AG20443 (cell line): Measurements from ENCODE around the gene PRND.
"Not testable (repeated sequence)": the region's sequence is repeated elsewhere in the genome, so short reads cannot be mapped to it uniquely, and the experiment has no call there.

Experiments used
- DNase-seq: peaks from one replicate; pipeline ENCODE4 v3.0.0; 2012; ENCODE audit warnings: low spot score, mixed read lengths

The PRND gene

DNA sequence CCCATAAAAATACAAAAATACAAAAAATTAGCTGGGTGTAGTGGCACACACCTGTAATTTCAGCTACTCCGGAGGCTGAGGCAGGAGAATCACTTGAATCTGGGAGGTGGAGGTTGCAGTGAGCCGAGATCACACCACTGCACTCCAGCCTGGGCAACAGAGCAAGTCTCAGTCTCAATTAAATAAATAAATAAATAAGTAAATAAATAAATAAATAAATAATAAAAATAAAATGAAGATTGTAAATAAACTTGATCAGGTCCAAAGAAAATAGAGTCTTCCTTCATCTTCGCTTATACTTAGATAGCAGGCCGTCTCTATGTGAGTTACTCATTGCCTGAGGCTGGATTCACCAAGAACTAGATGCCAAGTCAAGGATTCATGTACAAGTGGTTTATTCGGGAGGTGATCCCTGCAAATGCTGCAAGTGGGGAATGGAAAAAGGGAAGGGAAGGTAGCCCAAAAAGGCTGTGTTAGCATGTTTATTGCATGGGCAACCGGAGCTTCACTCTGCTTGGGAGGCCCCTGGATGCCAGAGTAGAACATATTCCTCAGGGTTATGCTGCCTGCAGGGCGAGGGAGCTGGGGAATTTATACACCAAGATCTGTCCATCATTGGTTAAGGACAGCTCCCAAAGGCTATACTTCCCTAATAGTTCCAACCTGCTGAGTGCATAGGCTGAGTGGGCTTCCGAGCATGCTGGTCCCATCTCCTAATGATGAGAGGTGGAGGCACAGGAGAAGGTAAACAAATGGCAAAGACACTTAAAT is 16.3 kb downstream of the PRND start:
- DNase-seq: no peak

DNA sequence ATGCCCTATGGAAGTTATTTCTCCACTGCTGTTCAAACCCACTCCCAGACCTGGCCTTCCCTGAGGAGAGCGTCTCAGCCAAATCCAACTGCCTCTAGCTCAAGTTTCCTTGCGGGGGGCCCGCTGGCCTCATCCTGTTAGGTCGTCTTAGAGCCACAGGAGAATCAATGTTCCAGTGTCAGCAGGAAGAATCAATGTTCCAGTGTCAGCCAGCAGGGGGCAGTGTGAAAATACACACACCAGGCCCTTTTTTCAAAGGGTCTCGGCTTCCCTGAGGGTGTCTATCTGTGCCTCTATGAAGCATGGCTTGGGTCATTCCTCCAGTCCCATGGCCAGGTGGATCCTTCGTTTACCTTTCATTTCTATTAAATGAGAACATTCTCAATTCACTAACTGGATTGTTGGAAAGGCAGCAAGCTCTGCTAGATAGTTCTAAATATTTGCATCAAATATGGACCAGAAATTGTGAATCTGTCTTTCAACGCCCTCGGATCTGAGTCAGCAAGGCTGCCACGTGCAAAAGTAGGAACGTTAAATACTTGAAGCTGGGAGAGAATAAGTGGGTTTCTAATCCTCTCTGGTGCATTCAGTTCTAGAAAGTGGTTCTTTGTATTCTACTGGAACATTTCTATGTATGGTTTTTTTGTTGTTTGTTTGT is 19.2 kb downstream of the PRND start:
- peak; percentile 60 for DNase-seq

DNA sequence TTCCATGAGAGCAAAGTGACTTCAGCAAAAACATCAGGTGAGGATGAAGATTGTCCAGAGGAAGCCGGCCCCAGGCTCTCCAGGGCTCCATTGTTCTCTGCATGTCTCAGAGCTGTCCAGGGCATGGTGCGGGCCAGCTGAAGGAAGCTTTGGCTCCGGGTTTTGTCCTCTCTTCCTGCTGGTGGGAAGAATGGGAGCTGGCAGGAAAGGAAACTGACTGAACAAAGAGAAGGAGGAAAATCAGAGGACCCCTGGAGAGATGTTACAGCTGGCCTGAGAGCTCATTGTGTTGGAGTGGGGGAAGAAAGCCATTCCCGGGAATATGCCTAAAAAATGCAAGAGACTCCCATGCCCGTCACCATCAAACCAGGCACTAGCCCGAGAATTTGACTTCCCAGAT is 27.1 kb downstream of the PRND start:
- no peak for DNase-seq

DNA sequence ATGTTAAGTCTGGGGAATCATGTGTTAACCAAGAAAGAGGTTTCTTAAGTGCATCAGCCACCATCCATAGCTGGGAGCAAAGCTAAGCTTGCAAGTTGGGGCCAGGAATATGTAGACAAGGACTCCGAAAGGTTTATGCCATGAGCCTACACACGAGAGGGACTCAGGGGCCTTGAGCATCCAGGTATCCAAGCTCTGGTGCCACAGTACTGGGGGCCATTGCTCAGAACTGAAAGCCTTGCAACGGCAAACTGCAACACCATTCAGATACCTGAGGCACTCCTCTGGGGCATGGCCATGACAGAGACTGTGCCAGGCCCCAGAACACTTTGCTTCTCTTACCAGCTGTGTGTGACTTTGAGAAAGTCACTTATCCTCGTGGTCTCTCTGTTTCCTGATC is 27.6 kb downstream of the PRND start:
- DNase-seq: no peak

DNA sequence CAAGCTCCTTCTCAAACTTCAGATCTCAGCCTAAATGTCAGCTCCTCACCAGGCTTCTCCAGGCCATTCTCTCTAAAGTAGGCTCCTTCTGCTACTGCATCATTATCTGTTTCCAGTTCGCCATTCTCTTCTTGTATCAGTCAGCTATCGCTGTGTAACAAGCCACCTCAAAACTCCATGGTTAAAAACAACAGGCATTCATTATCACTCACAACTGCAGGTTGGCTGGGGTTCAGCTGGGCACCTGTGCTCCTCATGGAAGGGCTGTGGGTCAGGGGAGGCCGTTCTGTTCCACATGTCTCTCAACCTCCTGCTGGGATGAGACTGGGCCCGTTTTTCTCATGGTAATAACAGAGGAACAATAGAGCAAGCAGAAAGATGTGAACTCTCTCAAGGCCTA is 28.7 kb downstream of the PRND start:
- DNase-seq: no peak

DNA sequence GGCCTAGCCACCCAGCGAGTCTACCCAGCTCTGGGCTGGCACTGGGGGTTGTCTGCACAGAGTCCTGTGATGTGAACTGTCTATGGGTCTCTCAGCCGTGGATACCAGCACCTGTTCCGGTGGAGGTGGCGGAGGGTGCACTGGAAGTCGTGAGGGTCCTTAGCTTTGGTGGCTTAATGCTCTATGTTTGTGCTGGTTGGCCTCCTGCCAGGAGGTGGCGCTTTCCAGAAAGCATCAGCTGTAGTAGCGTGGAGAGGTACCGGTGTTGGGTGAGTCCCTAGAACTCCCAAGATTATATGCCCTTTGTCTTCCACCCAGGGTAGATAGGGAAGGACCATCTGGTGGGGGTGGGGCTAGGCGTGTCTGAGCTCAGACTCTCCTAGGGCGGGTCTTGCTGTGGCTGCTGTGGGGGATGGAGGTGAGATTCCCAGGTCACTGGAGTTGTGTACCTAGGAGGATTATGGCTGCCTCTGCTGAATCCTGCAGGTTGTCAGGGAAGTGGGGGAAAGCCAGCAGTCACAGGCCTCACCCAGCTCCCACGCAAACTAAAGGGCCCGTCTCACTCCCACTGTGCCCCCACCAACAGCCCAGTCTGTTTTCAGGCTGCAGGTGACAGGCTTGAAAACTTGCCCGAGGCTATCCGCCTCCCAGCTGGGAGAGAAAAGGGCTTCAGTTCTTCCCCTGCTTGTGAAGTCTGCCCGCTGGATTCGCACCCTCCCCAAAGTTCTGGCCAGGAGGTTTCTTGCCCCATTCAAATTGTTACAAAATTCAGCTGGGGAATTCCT is 37.6 kb downstream of the PRND start:
- not testable (repeated sequence) for DNase-seq

DNA sequence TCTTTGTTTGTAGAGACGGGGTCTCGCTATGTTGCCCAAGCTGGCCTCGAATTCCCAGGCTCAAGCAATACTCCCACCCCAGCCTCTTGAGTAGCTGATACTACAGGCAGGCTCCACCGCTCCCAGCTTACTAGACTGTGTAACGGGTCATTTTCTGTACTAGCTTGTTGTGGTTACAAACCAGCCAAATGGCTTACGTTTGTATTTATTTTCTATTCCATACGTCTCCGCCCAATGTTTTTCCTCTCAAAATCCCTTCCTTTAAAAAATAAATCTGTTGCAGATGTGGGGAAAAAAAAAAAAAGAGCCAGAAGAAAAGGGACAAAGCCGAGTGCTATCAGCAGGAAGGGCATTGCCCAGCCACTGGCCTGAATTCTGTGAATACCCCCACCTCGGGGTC is 41.6 kb downstream of the PRND start:
- DNase-seq: no peak

DNA sequence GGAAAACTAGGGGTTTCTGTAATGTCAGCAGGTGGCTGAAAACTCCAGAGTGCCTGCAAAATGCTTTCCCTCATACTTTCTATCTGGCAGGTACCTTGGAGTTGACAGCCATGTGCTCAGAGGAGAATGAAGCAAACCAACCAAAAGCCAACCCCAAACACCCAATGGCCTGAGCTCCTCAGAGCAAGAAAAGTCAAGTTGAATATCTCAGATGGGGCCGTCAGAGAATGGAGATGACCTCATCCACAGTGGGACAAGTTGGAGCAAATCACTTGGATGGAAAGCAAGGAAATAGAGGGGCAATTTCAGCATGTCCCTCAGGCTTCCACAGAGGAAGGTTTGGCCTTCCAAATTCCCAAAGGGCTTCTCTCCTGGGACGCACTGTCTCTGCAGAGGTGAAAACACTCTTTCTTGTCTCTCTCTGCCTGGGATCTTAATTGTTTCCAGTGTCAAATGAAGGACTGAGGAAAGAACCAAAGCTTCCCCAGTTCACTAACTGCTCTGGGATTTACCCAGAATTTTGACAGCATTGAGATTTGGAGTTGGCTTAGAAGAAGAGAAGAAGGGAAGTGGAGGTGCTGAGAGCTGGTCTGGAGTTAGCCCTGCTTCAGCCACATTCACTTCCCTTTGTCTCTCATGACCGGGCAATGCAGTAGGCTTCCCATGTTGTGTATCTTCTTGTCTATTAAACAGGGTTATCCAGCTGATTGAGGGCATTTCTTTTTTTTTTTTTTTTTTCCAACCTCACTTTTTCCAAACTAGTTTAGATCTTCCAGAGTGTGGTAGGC is 42.2 kb downstream of the PRND start:
- DNase-seq: no peak

DNA sequence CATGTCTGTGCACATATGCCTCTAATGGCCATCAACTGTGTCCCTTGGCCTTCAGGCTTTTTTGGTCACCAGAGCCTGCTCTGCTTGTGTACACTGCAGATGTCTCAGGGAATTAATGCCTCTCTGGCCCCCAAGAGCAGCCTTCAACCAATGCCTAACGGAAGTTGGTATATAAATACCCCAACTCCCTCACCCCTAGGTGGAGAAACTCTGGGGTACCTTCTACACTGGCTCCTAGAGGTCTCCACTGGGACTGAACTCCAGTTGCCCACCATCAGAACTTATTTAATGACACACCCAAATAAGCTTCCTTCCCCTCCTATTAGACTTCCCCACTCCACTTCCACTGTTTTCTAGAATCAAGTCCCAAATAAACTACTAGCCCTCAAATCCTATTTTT is 43.1 kb downstream of the PRND start:
- no peak for DNase-seq

DNA sequence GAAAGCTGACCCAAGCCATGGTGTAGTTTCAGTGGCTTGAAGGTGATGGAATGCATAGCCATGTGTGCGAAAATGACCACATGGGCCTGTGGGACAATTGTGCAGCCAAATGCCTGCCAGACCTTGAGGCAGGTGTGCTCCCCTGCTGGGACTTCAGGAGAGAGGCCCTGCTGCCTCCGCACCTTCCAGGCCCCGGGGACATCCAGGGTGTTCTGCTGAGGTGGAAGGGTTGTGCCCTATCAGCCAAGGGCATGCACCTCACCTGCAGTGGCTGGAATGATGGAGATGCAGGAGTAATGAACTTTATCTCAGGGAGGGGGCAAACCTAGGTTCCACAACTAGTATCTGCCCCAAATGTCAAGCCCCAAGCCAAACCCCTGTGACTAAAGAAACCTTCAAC is 44.0 kb downstream of the PRND start:
- DNase-seq: no peak

DNA sequence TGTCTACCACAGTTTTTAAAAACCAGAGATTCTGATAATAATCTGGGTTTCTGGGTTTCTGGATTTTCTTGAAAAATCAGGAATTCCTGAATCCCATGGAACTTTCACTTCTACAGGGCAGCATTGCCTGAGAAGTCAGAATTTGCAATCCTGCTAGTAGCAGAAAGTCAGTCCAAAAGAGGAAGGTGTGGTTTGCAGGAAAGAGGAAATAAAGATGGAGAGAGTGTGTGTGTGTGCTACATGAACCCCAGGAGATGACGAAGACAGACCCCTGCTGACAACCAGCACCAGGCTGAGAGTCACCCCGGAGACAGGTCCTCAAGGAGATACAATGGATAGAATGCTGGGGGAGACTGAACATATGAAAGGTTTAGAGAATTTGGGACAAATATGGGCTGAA is 44.9 kb downstream of the PRND start:
- no peak for DNase-seq

DNA sequence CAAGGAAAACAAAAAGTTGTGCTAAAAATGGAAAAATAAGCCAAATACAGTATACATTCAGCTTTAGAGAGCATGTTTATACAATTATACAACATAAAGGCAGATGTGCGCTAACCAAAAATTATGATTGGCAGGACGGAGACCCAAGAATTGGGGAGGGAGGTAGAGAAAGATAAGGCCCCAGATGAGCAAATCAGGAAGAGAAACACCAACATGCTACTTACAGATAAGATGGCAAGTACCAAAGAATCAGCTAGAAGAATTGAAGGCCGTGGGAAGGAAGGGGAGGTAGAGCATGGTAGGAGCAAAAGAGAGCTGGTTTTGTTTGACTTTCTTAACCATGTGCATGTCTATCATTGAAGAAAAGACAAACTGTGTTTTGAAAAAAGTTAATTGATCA is 45.4 kb downstream of the PRND start:
- no peak for DNase-seq

DNA sequence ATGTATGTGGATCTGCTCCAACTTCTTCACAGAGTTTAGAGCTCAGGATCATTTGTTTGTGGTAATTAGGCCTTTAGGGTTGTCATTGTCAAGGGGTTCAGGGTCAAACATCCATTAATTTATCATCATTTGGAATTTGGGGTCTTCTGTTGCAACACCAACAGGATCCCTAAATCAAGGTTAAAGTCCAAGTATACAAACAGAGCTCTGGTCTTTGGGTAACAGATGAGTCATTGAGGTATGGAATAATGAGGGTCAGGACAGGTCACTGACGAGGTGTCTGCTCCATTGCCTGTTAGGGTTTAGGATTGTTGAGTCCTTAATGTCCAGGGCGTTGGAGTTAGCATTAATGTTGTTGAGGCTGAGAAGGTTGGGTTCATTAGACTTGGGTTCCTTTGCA is 47.6 kb downstream of the PRND start:
- no peak for DNase-seq

DNA sequence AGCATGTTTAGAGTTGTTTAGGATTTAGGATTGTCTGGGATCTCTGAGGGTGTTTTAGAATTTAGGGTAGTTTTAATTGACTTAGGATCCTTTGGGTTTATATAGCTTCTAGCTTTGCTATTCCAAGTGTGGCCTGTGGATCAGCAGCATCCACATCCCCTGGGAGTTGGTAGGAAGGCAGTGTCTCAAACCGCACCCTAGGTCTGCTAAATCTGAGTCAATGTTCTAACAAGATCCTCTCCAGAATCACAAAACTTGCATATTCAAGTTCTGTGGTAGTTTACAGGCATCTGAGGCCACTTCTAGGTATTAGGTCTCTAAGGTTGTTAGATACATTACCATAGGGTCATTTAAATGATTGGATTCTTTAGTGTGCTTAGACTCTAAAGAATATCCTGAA is 48.3 kb downstream of the PRND start:
- DNase-seq: no peak

DNA sequence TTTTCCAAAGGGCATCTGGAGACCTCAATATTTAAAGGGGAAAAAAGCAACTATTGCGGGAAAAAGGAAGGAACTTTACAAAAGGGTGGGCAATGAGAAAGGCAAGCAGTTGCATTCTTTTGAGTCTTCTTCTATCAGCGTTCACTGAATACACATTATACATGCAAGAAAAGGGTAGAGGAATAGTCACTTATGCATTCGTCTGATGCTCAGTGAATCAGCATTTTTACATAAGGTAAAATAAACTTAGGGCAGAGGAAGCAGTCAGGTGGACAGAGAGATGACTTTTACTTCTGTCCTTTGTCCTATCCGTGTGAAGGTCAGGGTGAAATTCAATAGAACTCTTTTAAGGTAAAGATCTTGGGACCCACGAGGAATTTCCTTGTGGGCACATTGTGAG is 49.3 kb downstream of the PRND start:
- DNase-seq: no peak

DNA sequence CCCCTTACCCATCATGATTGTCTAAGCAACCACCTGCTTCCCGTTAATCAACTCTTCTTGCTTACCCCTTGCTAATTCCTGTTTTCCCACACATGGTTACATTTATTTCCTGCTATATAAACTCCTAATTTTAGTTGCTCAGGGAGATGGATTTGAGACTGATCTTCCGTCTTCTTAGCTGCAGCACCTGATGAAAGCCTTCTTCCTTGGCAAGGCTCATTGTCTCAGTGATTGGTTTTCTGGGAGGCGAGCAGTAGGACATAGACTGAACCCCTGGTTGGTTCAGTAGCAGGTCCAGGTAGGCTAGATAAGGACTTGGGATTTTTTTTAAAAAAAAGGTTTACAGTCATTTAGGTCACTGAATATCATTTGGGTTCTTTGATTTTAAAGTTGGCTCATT is 50.4 kb downstream of the PRND start:
- DNase-seq: no peak

DNA sequence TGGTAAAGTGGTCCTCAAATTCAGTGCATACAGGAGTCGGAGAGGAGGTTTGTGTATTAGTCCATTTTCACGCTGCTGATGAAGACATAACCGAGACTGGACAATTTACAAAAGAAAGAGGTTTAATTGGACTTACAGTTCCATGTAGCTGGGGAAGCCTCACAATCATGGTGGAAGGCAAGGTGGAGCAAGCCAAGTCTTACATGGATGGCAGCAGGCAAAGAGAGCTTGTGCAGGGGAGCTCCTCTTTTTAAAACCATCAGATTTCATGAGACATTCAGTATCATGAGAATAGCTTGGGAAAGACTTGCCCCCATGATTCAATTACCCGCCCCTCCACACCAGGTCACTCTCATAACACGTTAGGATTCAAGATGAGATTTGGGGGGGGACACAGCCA is 51.3 kb downstream of the PRND start:
- not testable (repeated sequence) for DNase-seq

DNA sequence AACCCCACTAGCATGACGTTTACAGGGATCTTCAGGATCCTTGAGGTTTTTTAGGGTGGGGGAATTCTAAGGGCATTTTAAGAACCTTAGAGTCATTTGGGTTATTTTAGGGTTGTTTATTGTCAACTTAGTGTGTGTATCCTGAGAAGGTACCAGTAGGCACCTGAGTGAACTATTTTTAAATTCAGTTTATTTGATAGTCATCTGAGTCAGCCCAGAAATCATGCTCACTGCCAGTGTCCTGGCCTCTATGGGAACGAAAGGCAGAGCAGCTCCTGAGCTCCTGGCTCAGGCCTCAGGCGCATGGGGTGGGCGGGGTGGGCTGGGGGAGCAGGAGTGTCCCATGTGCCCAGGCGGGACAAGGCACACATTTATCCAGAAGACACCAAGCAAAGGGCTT is 52.0 kb downstream of the PRND start:
- no peak for DNase-seq

DNA sequence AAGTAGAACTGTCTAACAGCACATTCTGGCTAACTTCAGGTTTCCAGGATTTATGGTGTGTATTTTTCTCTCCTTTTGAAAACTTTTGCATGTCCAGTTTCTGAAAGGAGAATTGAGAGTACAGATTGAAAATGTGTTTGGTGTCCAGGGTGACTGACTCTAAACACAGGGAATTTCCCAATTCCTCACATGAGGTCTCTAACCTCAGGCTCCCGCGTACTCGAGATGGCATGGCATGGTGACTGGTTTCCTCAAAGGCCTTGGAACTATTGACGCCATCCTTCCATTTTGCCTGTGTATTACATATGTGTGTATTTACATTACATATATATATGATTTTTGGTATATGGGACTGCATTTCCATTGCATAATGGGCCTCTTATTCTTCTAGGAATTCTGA is 52.5 kb downstream of the PRND start:
- peak; percentile 54 for DNase-seq

DNA sequence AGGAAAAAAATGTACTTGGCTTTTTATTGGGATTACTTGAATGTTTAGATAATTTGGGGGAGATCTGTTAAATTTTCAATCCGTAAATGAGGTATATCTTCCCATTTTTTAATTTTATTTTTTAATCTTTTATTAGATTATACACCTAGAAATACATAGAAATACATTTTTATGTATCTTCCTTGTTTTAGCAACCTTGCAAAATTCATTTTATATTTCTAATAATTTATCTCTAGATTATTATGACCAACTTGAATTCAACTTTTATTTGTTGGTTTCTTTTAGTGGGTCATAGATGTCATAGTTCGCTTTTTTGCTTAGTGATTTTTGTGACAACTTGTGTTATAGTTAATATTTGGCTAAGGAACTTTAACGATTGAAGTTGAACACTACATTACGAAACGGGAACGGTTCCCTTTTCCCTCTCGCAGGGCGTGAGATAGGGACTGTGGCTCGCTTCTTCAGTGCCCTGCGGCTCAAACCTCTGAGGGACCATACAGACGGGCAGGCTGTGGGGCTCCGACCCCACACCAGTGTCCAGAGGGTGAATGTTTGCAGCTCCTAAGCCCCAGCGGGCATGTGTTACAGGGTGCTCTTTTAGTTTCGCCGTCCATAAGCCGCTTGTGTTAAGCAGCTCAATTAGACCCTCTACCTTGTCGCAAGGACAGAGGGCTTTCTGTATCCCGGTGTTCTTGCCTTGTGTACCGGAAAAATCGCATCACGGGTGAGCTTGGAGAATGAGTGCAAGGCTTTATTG is 53.8 kb downstream of the PRND start:
- no peak for DNase-seq

DNA sequence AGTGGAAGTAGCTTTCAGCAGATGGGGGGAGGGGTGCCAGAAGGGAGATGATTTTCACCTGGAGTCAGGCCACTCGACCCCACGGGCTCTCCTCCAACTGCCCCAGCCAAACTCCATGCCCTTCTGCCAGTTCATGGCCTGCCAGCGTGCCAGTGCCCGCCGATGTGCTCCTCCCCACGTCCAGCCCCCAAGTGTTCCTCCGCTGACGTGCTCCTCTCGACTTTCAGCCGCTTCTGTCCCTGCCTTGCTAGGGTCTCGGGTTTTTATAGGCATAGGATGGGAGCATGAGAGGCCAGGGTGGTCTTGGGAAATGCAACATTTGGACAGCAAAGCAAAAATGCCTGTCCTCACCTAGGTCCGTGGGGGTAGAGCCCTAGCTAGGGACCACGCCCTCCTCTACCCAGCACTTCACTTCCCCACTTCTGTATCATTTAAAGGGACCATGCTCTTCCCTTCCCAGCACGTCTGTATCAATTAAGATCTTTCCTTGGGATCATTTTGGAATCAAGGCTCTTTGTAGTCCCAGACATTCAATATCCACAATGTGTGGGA is 54.4 kb downstream of the PRND start:
- DNase-seq: no peak
